ENCODE measurements around the gene CERK. TPM values are rescaled to one million over a fixed set of nuclear protein-coding genes. Genes with fewer than 3 reads are reported as not detected.
A peak's percentile ranks its signal among the peaks of the same experiment; 100 is the strongest.
"Not testable (repeated sequence)": the region's sequence is repeated elsewhere in the genome, so short reads cannot be mapped to it uniquely, and the experiment has no call there.

CERK gene
- total RNA-seq, 3 donors from 2014 or later: 23.3 to 37.3 (median 26.5) TPM

- no peak for DNase-seq (ENCODE audit: low spot score in 2 of 2)
- H3K27me3 ChIP-seq: no peaks in the 10 kb centered on the region
- H3K9me3 ChIP-seq: no peaks in the 10 kb centered on the region
- H3K27ac ChIP-seq: peak overlapping the region in 1 of 2 donors; percentile 7
- H3K36me3 ChIP-seq: no peaks in the 10 kb centered on the region
- intact Hi-C loops (cut with DNase I; ENCODE audit: low total_unique reads): no loop called here
- H3K4me1 ChIP-seq: no peaks in the 10 kb centered on the region
- TF ChIP-seq CTCF (IDR thresholded peaks at IDR 0.05) (no peak), POLR2AphosphoS5 (IDR thresholded peaks at IDR 0.05) (no peak), POLR2A (IDR thresholded peaks at IDR 0.05) (no peak)
- H3K4me3 ChIP-seq: no peak overlapping the region
These were observed 101.6 kb downstream of the CERK start for GRCh38 chr22:46636221-46637002.

- DNase-seq (ENCODE audit: low spot score in 2 of 2): no peak
- TF ChIP-seq POLR2AphosphoS5 (IDR thresholded peaks at IDR 0.05) (no peak), POLR2A (IDR thresholded peaks at IDR 0.05) (no peak), CTCF (IDR thresholded peaks at IDR 0.05) (no peak)
- Histone ChIP-seq H3K36me3 (no peaks in the 10 kb centered on the region), H3K4me3 (no peak overlapping the region), H3K4me1 (no peaks in the 10 kb centered on the region), H3K9me3 (no peaks in the 10 kb centered on the region), H3K27ac (peak overlapping the region in 1 of 2 donors; percentile 32), H3K27me3 (no peaks in the 10 kb centered on the region)
- intact Hi-C loops (cut with DNase I; ENCODE audit: low total_unique reads): no loop called here
These were observed 102.3 kb downstream of the CERK start for GRCh38 chr22:46635756-46636155.

- H3K9me3 ChIP-seq; H3K27me3 ChIP-seq; H3K4me1 ChIP-seq; H3K4me3 ChIP-seq; intact Hi-C loops (cut with DNase I; ENCODE audit: low total_unique reads); H3K27ac ChIP-seq; DNase-seq (ENCODE audit: low spot score in 2 of 2); H3K36me3 ChIP-seq: not testable (repeated sequence)
These were observed 102.9 kb downstream of the CERK start for GRCh38 chr22:46634973-46635685.

Other genes with a start within 250 kb of the CERK start
- gene CELSR1, start 200.6 kb downstream of the CERK start, total RNA-seq: 10 to 100 TPM in 2 of 3 donors, under 1 TPM in 1; 0.96 to 36.7 (median 21.2) TPM
- gene GRAMD4, start 117.9 kb downstream of the CERK start, total RNA-seq: 10 to 100 TPM; 28.4 to 85.6 (median 61.0) TPM
- gene TBC1D22A, start 24.4 kb upstream of the CERK start, total RNA-seq: 10 to 100 TPM; 19.0 to 23.6 (median 23.6) TPM